Stimulated activated CD4-positive, alpha-beta T cell treated with anti-CD3 and anti-CD28 coated beads, TNF-alpha, amount 100 ng/mL, for 24 hours (primary cell): Measurements from ENCODE around the gene UBAP1L.
"Not testable (repeated sequence)": the region's sequence is repeated elsewhere in the genome, so short reads cannot be mapped to it uniquely, and the experiment has no call there.

Experiments used
- DNase-seq, 3 experiments: peaks; one replicate each; pipeline ENCODE4 v3.0.0-alpha.2; 2020; ENCODE audit warnings: low read depth in 3 of 3

The UBAP1L gene

GRCh38 chr15:65115086-65115485, at the start of gene UBAP1L:
Gene UBAP1L (minus strand): TSS chr15:65115200. CDS start chr15:65106215, 8,985 bp downstream.
- no peak for DNase-seq

GRCh38 chr15:65164139-65164538, 49.1 kb upstream of the UBAP1L start:
- no peak for DNase-seq

GRCh38 chr15:65163041-65163440, 48.0 kb upstream of the UBAP1L start:
- no peak for DNase-seq

GRCh38 chr15:65156692-65157091, 41.7 kb upstream of the UBAP1L start:
- DNase-seq, result no peak

GRCh38 chr15:65154720-65155119, 39.7 kb upstream of the UBAP1L start:
- DNase-seq, result no peak

GRCh38 chr15:65147902-65148301, 32.9 kb upstream of the UBAP1L start:
- DNase-seq, result no peak

- no peak for DNase-seq
These were observed 31.4 kb upstream of the UBAP1L start for GRCh38 chr15:65146438-65146837.

GRCh38 chr15:65138631-65139030, 23.6 kb upstream of the UBAP1L start:
- not testable (repeated sequence) for DNase-seq

- DNase-seq, result not testable (repeated sequence)
These were observed 22.9 kb upstream of the UBAP1L start for GRCh38 chr15:65137893-65138292.

- DNase-seq, result not testable (repeated sequence)
These were observed 22.1 kb upstream of the UBAP1L start for GRCh38 chr15:65137089-65137488.

GRCh38 chr15:65134538-65134937, 19.5 kb upstream of the UBAP1L start:
- no peak for DNase-seq

- DNase-seq, result peak; percentile 64 to 81 (median 74)
These were observed 18.7 kb upstream of the UBAP1L start, which contains the start of gene PDCD7 for GRCh38 chr15:65133548-65134200. Gene PDCD7 (minus strand): TSS chr15:65133808. CDS start chr15:65133781, 27 bp downstream.

GRCh38 chr15:65132878-65133547, 18.0 kb upstream of the UBAP1L start:
- DNase-seq, result peak in 1 of 3 experiments; percentile 13

- DNase-seq, result no peak
These were observed 15.9 kb upstream of the UBAP1L start for GRCh38 chr15:65130941-65131340.

- no peak for DNase-seq
These were observed 542 bp upstream of the UBAP1L start for GRCh38 chr15:65115542-65115941.

GRCh38 chr15:65110676-65111292, 4.2 kb downstream of the UBAP1L start:
- no peak for DNase-seq

- DNase-seq, result no peak
These were observed 8.9 kb downstream of the UBAP1L start for GRCh38 chr15:65106011-65106590.

GRCh38 chr15:65105038-65105437, 10.0 kb downstream of the UBAP1L start:
- DNase-seq, result no peak

- DNase-seq, result no peak
These were observed 12.1 kb downstream of the UBAP1L start for GRCh38 chr15:65102912-65103311.

- DNase-seq, result no peak
These were observed 12.9 kb downstream of the UBAP1L start for GRCh38 chr15:65101891-65102708.

- peak; percentile 16 to 54 (median 24) for DNase-seq
These were observed 13.5 kb downstream of the UBAP1L start for GRCh38 chr15:65101411-65101890.
